ENCODE measurements around the gene FSTL4. TPM values are rescaled to one million over a fixed set of nuclear protein-coding genes. Genes with fewer than 3 reads are reported as not detected.

Gene FSTL4
- total and polyA plus RNA-seq, 2 of the 13 experiments (the other 11 are each of a cell fraction or from before 2014, with no cell fraction given) = 2.1 to 3.0 TPM

DNA sequence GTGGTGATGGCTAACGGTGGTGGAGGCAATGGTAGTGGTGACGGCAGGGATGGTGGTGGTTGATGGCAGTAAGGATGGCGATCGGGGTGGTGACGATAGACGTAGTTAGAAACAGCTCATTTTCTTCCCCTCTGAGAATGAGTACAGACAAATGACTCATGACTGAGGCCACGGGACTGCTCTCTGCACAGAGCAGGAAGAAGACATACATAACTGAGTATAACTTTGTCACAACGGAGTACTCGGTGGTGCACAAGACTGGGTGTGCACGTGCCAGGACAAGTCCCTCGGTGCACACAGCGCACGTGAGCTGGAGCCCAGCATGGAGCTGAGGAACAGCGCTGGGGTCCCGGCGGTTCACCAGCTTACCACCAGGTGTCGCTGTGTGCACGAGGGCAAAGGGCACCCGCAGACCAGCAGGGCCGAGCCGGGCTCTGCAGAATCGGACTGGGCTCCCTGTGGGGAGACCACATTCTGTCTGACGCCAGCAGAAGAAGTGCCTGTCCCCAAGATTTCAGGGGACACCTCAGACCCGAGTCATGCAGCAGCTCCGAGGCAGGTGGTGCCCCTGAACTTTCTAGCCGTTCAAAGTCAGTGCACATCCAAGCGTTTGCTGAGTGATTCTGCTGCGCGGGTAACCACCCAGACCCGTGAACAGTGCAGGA is 188.6 kb downstream of the FSTL4 start (continued):
- TF ChIP-seq HOXA9 (CRISPR knock-in tag; IDR thresholded peaks at IDR 0.05; ENCODE audit: borderline replicate concordance) (no peak), KDM4B (CRISPR knock-in tag; IDR thresholded peaks at IDR 0.05) (no peak), PTBP1 (IDR thresholded peaks at IDR 0.05; ENCODE audit: low read depth, low read length, poor library complexity, severe bottlenecking) (no peak), TARDBP (CRISPR knock-in tag; IDR thresholded peaks at IDR 0.05) (no peak), STAT5B (CRISPR knock-in tag; IDR thresholded peaks at IDR 0.05) (no peak), ZNF558 (CRISPR knock-in tag; IDR thresholded peaks at IDR 0.05; ENCODE audit: borderline replicate concordance) (no peak), ZNF713 (CRISPR knock-in tag; IDR thresholded peaks at IDR 0.05) (no peak), ZNF547 (CRISPR knock-in tag; IDR thresholded peaks at IDR 0.05) (no peak), ZSCAN31 (CRISPR knock-in tag; IDR thresholded peaks at IDR 0.05; ENCODE audit: low read depth) (no peak; the same call in 1 of the 2 replicates), SNRNP70 (IDR thresholded peaks at IDR 0.05; ENCODE audit: low read depth, low read length) (no peak), AGO2 (optimal IDR thresholded peaks at IDR 0.05; ENCODE audit: low read depth, low read length) (no peak), ZNF446 (CRISPR knock-in tag; IDR thresholded peaks at IDR 0.05) (no peak)
- TF ChIP-seq, protein P1, sequence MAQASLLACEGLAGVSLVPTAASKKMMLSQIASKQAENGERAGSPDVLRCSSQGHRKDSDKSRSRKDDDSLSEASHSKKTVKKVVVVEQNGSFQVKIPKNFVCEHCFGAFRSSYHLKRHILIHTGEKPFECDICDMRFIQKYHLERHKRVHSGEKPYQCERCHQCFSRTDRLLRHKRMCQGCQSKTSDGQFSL (CRISPR knock-in tag; IDR thresholded peaks at IDR 0.05) = 0 out of 2 replicates have a peak, but pooled peaks have one; percentile 42
- TF ChIP-seq, protein P2, sequence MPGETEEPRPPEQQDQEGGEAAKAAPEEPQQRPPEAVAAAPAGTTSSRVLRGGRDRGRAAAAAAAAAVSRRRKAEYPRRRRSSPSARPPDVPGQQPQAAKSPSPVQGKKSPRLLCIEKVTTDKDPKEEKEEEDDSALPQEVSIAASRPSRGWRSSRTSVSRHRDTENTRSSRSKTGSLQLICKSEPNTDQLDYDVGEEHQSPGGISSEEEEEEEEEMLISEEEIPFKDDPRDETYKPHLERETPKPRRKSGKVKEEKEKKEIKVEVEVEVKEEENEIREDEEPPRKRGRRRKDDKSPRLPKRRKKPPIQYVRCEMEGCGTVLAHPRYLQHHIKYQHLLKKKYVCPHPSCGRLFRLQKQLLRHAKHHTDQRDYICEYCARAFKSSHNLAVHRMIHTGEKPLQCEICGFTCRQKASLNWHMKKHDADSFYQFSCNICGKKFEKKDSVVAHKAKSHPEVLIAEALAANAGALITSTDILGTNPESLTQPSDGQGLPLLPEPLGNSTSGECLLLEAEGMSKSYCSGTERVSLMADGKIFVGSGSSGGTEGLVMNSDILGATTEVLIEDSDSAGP (CRISPR knock-in tag; IDR thresholded peaks at IDR 0.05; ENCODE audit: borderline replicate concordance) = peak; percentile 79; the same call in 1 of the 2 replicates
- TF ChIP-seq, protein P3, sequence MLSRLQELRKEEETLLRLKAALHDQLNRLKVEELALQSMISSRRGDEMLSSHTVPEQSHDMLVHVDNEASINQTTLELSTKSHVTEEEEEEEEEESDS (CRISPR knock-in tag; IDR thresholded peaks at IDR 0.05; ENCODE audit: borderline replicate concordance) = no peak
- TF ChIP-seq, protein P4, sequence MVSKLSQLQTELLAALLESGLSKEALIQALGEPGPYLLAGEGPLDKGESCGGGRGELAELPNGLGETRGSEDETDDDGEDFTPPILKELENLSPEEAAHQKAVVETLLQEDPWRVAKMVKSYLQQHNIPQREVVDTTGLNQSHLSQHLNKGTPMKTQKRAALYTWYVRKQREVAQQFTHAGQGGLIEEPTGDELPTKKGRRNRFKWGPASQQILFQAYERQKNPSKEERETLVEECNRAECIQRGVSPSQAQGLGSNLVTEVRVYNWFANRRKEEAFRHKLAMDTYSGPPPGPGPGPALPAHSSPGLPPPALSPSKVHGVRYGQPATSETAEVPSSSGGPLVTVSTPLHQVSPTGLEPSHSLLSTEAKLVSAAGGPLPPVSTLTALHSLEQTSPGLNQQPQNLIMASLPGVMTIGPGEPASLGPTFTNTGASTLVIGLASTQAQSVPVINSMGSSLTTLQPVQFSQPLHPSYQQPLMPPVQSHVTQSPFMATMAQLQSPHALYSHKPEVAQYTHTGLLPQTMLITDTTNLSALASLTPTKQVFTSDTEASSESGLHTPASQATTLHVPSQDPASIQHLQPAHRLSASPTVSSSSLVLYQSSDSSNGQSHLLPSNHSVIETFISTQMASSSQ (IDR thresholded peaks at IDR 0.05; ENCODE audit: low read depth) = no peak
- TF ChIP-seq, protein P4 (CRISPR knock-in tag; IDR thresholded peaks at IDR 0.05; ENCODE audit: borderline replicate concordance) = 0 out of 2 replicates have a peak, but pooled peaks have one; percentile 28
- TF ChIP-seq, protein P5, sequence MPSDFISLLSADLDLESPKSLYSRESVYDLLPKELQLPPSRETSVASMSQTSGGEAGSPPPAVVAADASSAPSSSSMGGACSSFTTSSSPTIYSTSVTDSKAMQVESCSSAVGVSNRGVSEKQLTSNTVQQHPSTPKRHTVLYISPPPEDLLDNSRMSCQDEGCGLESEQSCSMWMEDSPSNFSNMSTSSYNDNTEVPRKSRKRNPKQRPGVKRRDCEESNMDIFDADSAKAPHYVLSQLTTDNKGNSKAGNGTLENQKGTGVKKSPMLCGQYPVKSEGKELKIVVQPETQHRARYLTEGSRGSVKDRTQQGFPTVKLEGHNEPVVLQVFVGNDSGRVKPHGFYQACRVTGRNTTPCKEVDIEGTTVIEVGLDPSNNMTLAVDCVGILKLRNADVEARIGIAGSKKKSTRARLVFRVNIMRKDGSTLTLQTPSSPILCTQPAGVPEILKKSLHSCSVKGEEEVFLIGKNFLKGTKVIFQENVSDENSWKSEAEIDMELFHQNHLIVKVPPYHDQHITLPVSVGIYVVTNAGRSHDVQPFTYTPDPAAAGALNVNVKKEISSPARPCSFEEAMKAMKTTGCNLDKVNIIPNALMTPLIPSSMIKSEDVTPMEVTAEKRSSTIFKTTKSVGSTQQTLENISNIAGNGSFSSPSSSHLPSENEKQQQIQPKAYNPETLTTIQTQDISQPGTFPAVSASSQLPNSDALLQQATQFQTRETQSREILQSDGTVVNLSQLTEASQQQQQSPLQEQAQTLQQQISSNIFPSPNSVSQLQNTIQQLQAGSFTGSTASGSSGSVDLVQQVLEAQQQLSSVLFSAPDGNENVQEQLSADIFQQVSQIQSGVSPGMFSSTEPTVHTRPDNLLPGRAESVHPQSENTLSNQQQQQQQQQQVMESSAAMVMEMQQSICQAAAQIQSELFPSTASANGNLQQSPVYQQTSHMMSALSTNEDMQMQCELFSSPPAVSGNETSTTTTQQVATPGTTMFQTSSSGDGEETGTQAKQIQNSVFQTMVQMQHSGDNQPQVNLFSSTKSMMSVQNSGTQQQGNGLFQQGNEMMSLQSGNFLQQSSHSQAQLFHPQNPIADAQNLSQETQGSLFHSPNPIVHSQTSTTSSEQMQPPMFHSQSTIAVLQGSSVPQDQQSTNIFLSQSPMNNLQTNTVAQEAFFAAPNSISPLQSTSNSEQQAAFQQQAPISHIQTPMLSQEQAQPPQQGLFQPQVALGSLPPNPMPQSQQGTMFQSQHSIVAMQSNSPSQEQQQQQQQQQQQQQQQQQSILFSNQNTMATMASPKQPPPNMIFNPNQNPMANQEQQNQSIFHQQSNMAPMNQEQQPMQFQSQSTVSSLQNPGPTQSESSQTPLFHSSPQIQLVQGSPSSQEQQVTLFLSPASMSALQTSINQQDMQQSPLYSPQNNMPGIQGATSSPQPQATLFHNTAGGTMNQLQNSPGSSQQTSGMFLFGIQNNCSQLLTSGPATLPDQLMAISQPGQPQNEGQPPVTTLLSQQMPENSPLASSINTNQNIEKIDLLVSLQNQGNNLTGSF (CRISPR knock-in tag; IDR thresholded peaks at IDR 0.05) = peak; percentile 81; the same call in 1 of the 2 replicates

Measured in HepG2 (cell line).